ENCODE results near the gene ZMIZ1.

GRCh38 chr10:79275431-79275851 is 206.7 kb downstream of the ZMIZ1 start:
- TF ChIP-seq CTCF (conservative IDR thresholded peaks at IDR 0.05; ENCODE audit: low read depth, low read length) (no peak), EZH2 (IDR thresholded peaks at IDR 0.05; ENCODE audit: borderline replicate concordance, low read depth, low read length, poor library complexity, severe bottlenecking) (no peak)
